Renal cortex interstitium (tissue), 11 donors: ENCODE measurements around the gene WNT6. TPM values are rescaled to one million over a fixed set of nuclear protein-coding genes. Genes with fewer than 3 reads are reported as not detected.
"Not testable (repeated sequence)": the region's sequence is repeated elsewhere in the genome, so short reads cannot be mapped to it uniquely, and the experiment has no call there.

ENCODE experiments used
- DNase-seq, 11 donors: peaks; one replicate each; pipeline ENCODE4 v3.0.0-alpha.2; 2013; ENCODE audit warnings: low read depth in 9 of 11, low spot score in 4 of 11; ENCODE audit errors: extremely low read depth in 1 of 11
- polyA plus RNA-seq, 3 donors: library from polyadenylated mRNA; unstranded; fragments of 120-200 nt; gene quantifications; one replicate each; pipeline ENCODE4 v1.2.1, GENCODE V29; 2013; ENCODE audit not compliant: insufficient read length in 3 of 3

The WNT6 gene
- polyA plus RNA-seq, 3 donors = 0.11 to 0.50 (median 0.39) TPM

- DNase-seq = no peak
Measured at GRCh38 chr2:218827701-218828476, 31.7 kb upstream of the WNT6 start.

GRCh38 chr2:218828477-218828778 lies 31.2 kb upstream of the WNT6 start:
- no peak for DNase-seq

- no peak for DNase-seq
Measured at GRCh38 chr2:218829868-218830451, 29.6 kb upstream of the WNT6 start.

- DNase-seq = no peak
Measured at GRCh38 chr2:218830526-218831306, 28.9 kb upstream of the WNT6 start.

- no peak for DNase-seq
Measured at GRCh38 chr2:218831378-218831990, 28.1 kb upstream of the WNT6 start, which contains the start of gene PRKAG3. Gene PRKAG3 (minus strand): TSS chr2:218831803.

GRCh38 chr2:218832081-218832480 lies 27.5 kb upstream of the WNT6 start:
- DNase-seq = no peak

- no peak for DNase-seq
Measured at GRCh38 chr2:218832520-218832919, 27.1 kb upstream of the WNT6 start.

- no peak for DNase-seq
Measured at GRCh38 chr2:218833023-218833609, 26.5 kb upstream of the WNT6 start.

- no peak for DNase-seq
Measured at GRCh38 chr2:218834685-218835084, 24.9 kb upstream of the WNT6 start.

- DNase-seq = no peak
Measured at GRCh38 chr2:218837495-218837894, 22.1 kb upstream of the WNT6 start.

- DNase-seq = no peak
Measured at GRCh38 chr2:218839430-218839829, 20.2 kb upstream of the WNT6 start.

GRCh38 chr2:218839888-218840287 lies 19.7 kb upstream of the WNT6 start:
- DNase-seq = no peak

GRCh38 chr2:218844334-218844733 lies 15.3 kb upstream of the WNT6 start:
- not testable (repeated sequence) for DNase-seq

GRCh38 chr2:218846963-218847362 lies 12.6 kb upstream of the WNT6 start:
- DNase-seq = not testable (repeated sequence)

GRCh38 chr2:218849721-218850120 lies 9.9 kb upstream of the WNT6 start:
- DNase-seq = no peak

GRCh38 chr2:218850796-218851195 lies 8.8 kb upstream of the WNT6 start:
- no peak for DNase-seq

GRCh38 chr2:218851286-218851685 lies 8.3 kb upstream of the WNT6 start:
- DNase-seq = no peak

GRCh38 chr2:218852911-218853667 lies 6.5 kb upstream of the WNT6 start:
- DNase-seq = peak in 3 of 11 donors; percentile 20 to 57 (median 46)

GRCh38 chr2:218853766-218854165 lies 5.8 kb upstream of the WNT6 start:
- no peak for DNase-seq
